H1 (cell line): ENCODE measurements around the gene FRZB. TPM values are rescaled to one million over a fixed set of nuclear protein-coding genes. Genes with fewer than 3 reads are reported as not detected.

Experiments used
- PHF8 ChIP-seq: fragments of 200-600 bp; sonication (generic); conservative IDR thresholded peaks from 2 replicates; pipeline ENCODE4 v1.7.1; 2012; ENCODE audit warnings: low read depth, mild to moderate bottlenecking, inconsistent platforms, low read length, moderate library complexity
- SP4 ChIP-seq: IDR thresholded peaks from 2 replicates; pipeline ENCODE4 v1.6.1; 2012; ENCODE audit warnings: low read length, inconsistent platforms
- TAF7 ChIP-seq: optimal IDR thresholded peaks from 2 replicates; pipeline ENCODE3; 2011; ENCODE audit warnings: low read depth, mild to moderate bottlenecking, inconsistent platforms, low read length, moderate library complexity, borderline replicate concordance
- ZNF274 ChIP-seq: IDR thresholded peaks from 2 replicates; pipeline ENCODE4 v1.7.0; 2012; ENCODE audit warnings: low read length, borderline replicate concordance; ENCODE audit errors: extremely low read depth
- polyA plus RNA-seq, 7 experiments: library from polyadenylated mRNA; depleted of rRNA in 3 of 7; stranded (reverse) in 5 of 7; unstranded in 2 of 7; fragments of >200 nt in 5 of 7; fragments of 200-250 nt in 2 of 7; gene quantifications; 1 replicate in 5 of 7; 2 replicates in 1 of 7; 4 replicates in 1 of 7; pipeline versions ENCODE4 v1.2.1 to v1.2.3, GENCODE V29; 2011 to 2013; ENCODE audit warnings: missing spikeins in 2 of 7, mixed read lengths in 2 of 7
- total RNA-seq: library from RNA; stranded (reverse); fragmentation: NEBNext Ultra II Directional; extraction: Animal tissue kit (Norgen Biotek cat#: 25700); gene quantifications from 2 replicates; pipeline ENCODE4 v1.2.1, GENCODE V29; 2021
- TF ChIP-seq, protein P1 (sequence below): IDR thresholded peaks from 2 replicates; pipeline ENCODE4 v1.6.1; 2011; ENCODE audit warnings: low read length, improper control_type of control experiment

Gene FRZB
- total and polyA plus RNA-seq, 2 of the 8 experiments (the other 6 are each of a cell fraction or from before 2014, with no cell fraction given): 4.4 to 4.6 TPM

- TF ChIP-seq, protein P1, sequence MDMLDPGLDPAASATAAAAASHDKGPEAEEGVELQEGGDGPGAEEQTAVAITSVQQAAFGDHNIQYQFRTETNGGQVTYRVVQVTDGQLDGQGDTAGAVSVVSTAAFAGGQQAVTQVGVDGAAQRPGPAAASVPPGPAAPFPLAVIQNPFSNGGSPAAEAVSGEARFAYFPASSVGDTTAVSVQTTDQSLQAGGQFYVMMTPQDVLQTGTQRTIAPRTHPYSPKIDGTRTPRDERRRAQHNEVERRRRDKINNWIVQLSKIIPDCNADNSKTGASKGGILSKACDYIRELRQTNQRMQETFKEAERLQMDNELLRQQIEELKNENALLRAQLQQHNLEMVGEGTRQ: no peak
- no peak for TF ChIP-seq ZNF274
- TF ChIP-seq PHF8: no peak
- no peak for TF ChIP-seq TAF7
- TF ChIP-seq SP4: no peak
These were observed 37.1 kb upstream of the FRZB start (continued) for GRCh38 chr2:182903566-182903965.
